ENCODE measurements around the gene RPL6.
A peak's percentile ranks its signal among the peaks of the same experiment; 100 is the strongest.

Gene RPL6

GRCh38 chr12:112386726-112387125, 22.7 kb downstream of the RPL6 start:
- Histone ChIP-seq H3K36me3 (ENCODE audit: low read depth) (no peaks in the 10 kb centered on the region), H3K4me1 (ENCODE audit: insufficient read depth, poor library complexity, severe bottlenecking) (no peaks in the 10 kb centered on the region), H3K4me3 (ENCODE audit: severe bottlenecking) (no peak overlapping the region), H3K27ac (ENCODE audit: poor library complexity, severe bottlenecking) (no peak overlapping the region), H3K9me3 (ENCODE audit: severe bottlenecking) (no peaks in the 10 kb centered on the region), H3K27me3 (ENCODE audit: insufficient read depth, poor library complexity, severe bottlenecking) (no peaks in the 10 kb centered on the region)
- ATAC-seq (ENCODE audit: low read depth) (no peak), DNase-seq (ENCODE audit: low spot score) (no peak)
- no peak for TF ChIP-seq CTCF (IDR thresholded peaks at IDR 0.05; ENCODE audit: poor library complexity, severe bottlenecking)

- no peaks in the 10 kb centered on the region for H3K36me3 ChIP-seq (ENCODE audit: low read depth)
- DNase-seq (ENCODE audit: low spot score): no peak
- no peaks in the 10 kb centered on the region for H3K27me3 ChIP-seq (ENCODE audit: insufficient read depth, poor library complexity, severe bottlenecking)
- no peaks in the 10 kb centered on the region for H3K4me1 ChIP-seq (ENCODE audit: insufficient read depth, poor library complexity, severe bottlenecking)
- no peak for ATAC-seq (ENCODE audit: low read depth)
- no peak for TF ChIP-seq CTCF (IDR thresholded peaks at IDR 0.05; ENCODE audit: poor library complexity, severe bottlenecking)
- peak overlapping the region; percentile 96 for H3K4me3 ChIP-seq (ENCODE audit: severe bottlenecking)
- H3K9me3 ChIP-seq (ENCODE audit: severe bottlenecking): no peaks in the 10 kb centered on the region
- H3K27ac ChIP-seq (ENCODE audit: poor library complexity, severe bottlenecking): peak overlapping the region; percentile 50
Measured at GRCh38 chr12:112382866-112383265, 26.5 kb downstream of the RPL6 start.

DNA sequence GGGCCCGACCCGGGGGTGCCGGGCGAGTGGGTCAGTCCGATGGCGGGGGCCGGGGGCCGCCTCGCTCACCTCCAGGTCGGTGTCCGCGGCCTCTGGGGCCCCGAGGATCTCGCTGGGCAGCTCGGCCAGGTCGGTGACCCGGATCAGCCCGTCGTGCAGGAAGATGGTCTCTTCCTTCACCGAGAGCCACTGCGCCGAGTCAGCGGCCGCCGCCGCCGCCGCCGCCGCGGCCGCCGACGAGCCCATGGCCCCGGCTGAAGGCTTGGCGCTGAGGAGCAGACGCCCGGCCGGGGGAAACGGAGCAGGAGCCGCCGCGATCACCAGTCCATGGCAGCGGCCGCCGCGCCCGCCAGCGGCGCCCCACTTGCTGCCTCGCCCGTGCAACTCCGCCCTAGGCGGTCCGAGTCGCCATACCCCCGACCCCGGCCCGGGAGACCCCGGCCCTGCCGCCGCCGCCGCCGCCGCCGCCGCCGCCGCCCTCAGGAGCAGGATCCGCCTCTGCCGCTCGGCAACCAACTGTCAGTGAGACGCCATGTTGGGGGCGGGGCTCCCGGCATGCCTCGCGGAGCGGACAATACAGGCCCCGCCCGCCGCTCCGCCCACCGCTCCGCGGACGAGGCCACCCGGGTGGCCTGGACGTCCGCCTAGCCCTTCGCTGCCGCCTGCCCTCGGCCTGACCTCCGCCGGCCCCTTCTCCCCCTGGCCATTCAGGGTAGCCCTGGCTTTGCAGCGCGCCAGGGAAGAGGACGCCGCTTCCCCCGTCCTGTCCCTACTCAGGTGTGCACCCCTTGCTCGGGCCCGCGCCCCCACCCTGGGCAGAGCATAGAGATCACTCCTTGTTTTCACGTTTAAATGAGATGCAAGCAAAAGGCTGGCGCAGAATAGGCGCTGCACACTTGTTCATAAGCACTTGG, 27.3 kb downstream of the RPL6 start, which contains the start of gene HECTD4:
TSS of gene HECTD4 (minus strand) at position 549 of the 914 bp plus-strand sequence. CDS start at position 246, 303 bp downstream.
- Histone ChIP-seq H3K4me3 (ENCODE audit: severe bottlenecking) (peak within 1 kb of the TSS; percentile 96), H3K4me1 (ENCODE audit: insufficient read depth, poor library complexity, severe bottlenecking) (no peaks in the 10 kb centered on the region), H3K27me3 (ENCODE audit: insufficient read depth, poor library complexity, severe bottlenecking) (no peaks in the 10 kb centered on the region), H3K36me3 (ENCODE audit: low read depth) (no peaks in the 10 kb centered on the region), H3K9me3 (ENCODE audit: severe bottlenecking) (no peaks in the 10 kb centered on the region), H3K27ac (ENCODE audit: poor library complexity, severe bottlenecking) (peak within 1 kb of the TSS; percentile 50)
- ATAC-seq (ENCODE audit: low read depth) (peak; percentile 94), DNase-seq (ENCODE audit: low spot score) (peak; percentile 95)
- no peak for TF ChIP-seq CTCF (IDR thresholded peaks at IDR 0.05; ENCODE audit: poor library complexity, severe bottlenecking)

GRCh38 chr12:112381406-112381882, 28.0 kb downstream of the RPL6 start:
- peak overlapping the region; percentile 50 for H3K27ac ChIP-seq (ENCODE audit: poor library complexity, severe bottlenecking)
- no peak for TF ChIP-seq CTCF (IDR thresholded peaks at IDR 0.05; ENCODE audit: poor library complexity, severe bottlenecking)

More at GRCh38 chr12:112381406-112381882, 28.0 kb downstream of the RPL6 start:
- ATAC-seq (ENCODE audit: low read depth) (peak; percentile 24; the same call in 2 of the 3 replicates), DNase-seq (ENCODE audit: low spot score) (no peak)
- Histone ChIP-seq H3K4me1 (ENCODE audit: insufficient read depth, poor library complexity, severe bottlenecking) (no peaks in the 10 kb centered on the region), H3K4me3 (ENCODE audit: severe bottlenecking) (peak overlapping the region; percentile 96), H3K27me3 (ENCODE audit: insufficient read depth, poor library complexity, severe bottlenecking) (no peaks in the 10 kb centered on the region), H3K9me3 (ENCODE audit: severe bottlenecking) (no peaks in the 10 kb centered on the region), H3K36me3 (ENCODE audit: low read depth) (no peaks in the 10 kb centered on the region)

All from RWPE2 (cell line).